GM12873 (cell line): ENCODE results near the gene IFNA21.
"Not testable (repeated sequence)": the region's sequence is repeated elsewhere in the genome, so short reads cannot be mapped to it uniquely, and the experiment has no call there.

Experiments
- CTCF ChIP-seq: IDR thresholded peaks from 2 replicates; pipeline ENCODE4 v1.5.1; 2012; ENCODE audit warnings: low read depth, mild to moderate bottlenecking, moderate library complexity, low read length, control low read depth; ENCODE audit not compliant: insufficient read depth; ENCODE audit errors: missing control alignments

Gene IFNA21

DNA sequence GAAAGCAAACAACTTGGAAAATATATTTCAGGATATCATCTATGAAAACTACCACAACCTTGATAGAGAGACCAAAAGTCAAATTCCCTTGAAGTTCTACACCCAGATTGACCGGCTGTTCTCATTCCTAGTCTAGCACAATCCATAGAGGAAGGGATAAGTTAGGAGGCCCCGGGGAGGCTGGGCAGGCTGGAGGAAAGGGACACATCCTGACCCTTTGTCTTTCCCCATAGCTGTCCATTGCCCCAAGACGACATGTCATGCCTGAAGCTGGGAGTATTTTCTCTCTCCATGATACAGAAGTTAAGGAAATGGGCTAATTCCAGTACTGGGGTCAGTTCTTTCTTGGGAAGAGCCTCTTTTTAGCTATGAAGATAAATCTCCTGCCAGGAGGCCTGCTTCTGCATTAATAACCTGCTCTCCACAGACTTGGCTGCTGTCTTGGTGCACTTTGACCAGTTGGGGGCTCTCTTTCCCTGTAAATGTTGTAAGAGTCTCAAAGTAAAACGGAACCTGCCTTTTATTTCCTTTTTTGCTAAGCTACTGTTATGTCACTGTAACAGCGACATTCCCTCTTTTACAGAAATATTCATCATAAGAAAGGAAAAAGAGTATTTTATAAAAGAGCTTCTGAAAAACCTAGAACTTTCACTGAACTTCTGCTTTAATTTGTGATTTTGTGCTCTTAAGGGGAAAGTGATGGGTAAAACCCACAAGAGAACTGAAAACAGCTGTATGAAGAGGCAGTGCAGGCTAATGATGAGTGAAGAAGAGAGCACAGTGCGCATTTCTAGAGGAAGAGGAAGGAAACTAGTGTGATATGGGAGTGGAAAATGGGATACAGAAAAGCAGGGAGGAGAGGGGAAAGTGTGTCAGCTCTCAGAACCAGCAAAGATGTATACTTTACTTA lies 28.7 kb upstream of the IFNA21 start:
- peak; percentile 65 for TF ChIP-seq CTCF

DNA sequence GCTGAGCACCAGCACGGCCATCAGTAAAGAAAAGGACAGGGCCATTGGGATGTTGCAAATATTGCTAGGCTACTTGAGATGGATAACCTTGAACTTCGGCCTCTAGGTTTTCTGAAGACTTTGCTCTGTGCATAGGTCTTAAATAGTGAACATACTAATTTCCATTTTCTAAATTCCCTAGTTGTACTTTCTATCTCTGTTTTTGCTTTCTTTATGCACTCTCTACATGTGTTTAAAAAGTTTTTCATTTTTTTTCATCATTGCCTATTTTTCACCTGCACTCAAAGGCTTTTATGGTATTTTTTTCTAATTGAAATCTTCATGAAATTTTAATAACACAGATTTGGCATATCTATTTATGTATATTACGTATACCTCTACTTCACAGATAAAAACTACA lies 21.0 kb upstream of the IFNA21 start, which contains the start of gene IFNA4:
TSS of gene IFNA4 (minus strand) at position 101 of the 400 bp plus-strand sequence. CDS start at position 45, 56 bp downstream.
- TF ChIP-seq CTCF = not testable (repeated sequence)

- peak; percentile 63 for TF ChIP-seq CTCF
These were observed 16.6 kb upstream of the IFNA21 start for GRCh38 chr9:21182810-21183736.

GRCh38 chr9:21174671-21175070 lies 8.2 kb upstream of the IFNA21 start:
- TF ChIP-seq CTCF = no peak

GRCh38 chr9:21172156-21172555 lies 5.7 kb upstream of the IFNA21 start:
- TF ChIP-seq CTCF = no peak

- TF ChIP-seq CTCF = no peak
These were observed 4.9 kb upstream of the IFNA21 start for GRCh38 chr9:21171351-21171750.

DNA sequence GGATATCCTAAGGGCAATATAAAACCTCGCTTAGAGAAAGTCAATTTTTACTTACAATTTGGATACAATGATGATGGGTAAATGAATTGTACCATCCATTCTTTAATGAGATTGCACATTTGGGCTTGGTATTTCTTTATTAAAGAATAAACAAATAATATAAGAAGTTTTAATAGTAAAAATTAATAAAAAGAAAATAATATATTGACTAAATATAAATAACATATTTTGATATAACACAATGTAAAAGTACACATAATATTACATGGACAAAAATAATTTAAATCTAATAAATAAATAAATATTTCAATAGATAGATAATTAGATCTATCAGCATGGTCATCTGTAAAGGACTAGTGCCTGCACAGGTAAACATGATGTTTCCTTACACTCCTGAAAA lies 944 bp downstream of the IFNA21 start:
- TF ChIP-seq CTCF = no peak
